PC-9 (cell line): ENCODE data around the gene EHBP1.
"Not testable (repeated sequence)": the region's sequence is repeated elsewhere in the genome, so short reads cannot be mapped to it uniquely, and the experiment has no call there.

Source experiments
- EZH2 ChIP-seq: fragments of 200-600 bp; sonication (generic); IDR thresholded peaks from 2 replicates; pipeline ENCODE4 v1.8.0; 2017; ENCODE audit warnings: antibody characterized with exemption, low read depth
- TF ChIP-seq, protein P1 (sequence below): fragments of 200-600 bp; sonication (generic); conservative IDR thresholded peaks from 2 replicates; pipeline ENCODE4 v1.6.1; 2017; ENCODE audit warnings: mixed run types, antibody characterized with exemption, mild to moderate bottlenecking, moderate library complexity

DNA sequence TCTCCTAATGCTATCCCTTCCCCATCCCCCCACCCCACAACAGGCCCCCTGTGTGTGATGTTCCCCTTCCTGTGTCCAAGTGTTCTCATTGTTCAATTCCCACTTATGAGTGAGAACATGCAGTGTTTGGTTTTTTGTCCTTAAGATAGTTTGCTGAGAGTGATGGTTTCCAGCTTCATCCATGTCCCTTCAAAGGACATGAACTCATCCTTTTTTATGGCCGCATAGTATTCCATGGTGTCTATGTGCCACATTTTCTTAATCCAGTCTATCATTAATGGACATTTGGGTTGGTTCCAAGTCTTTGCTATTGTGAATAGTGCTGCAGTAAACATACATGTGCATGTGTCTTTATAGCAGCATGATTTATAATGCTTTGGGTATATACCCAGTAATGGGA lies 43.6 kb downstream of the EHBP1 start:
- TF ChIP-seq, protein P1, sequence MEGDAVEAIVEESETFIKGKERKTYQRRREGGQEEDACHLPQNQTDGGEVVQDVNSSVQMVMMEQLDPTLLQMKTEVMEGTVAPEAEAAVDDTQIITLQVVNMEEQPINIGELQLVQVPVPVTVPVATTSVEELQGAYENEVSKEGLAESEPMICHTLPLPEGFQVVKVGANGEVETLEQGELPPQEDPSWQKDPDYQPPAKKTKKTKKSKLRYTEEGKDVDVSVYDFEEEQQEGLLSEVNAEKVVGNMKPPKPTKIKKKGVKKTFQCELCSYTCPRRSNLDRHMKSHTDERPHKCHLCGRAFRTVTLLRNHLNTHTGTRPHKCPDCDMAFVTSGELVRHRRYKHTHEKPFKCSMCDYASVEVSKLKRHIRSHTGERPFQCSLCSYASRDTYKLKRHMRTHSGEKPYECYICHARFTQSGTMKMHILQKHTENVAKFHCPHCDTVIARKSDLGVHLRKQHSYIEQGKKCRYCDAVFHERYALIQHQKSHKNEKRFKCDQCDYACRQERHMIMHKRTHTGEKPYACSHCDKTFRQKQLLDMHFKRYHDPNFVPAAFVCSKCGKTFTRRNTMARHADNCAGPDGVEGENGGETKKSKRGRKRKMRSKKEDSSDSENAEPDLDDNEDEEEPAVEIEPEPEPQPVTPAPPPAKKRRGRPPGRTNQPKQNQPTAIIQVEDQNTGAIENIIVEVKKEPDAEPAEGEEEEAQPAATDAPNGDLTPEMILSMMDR: not testable (repeated sequence)
- TF ChIP-seq EZH2: not testable (repeated sequence)
